Neural crest cell (in vitro differentiated cells): ENCODE results near the gene RASA3. TPM values are rescaled to one million over a fixed set of nuclear protein-coding genes. Genes with fewer than 3 reads are reported as not detected.

Source experiments
- DNase-seq: peaks from one replicate; pipeline ENCODE4 v3.0.0; 2021; ENCODE audit warnings: low read depth, mixed read lengths, low spot score
- H3K27ac Mint-ChIP-seq: one replicate; pipeline ENCODE4 v1.8.0; 2021; ENCODE audit warnings: mild to moderate bottlenecking, mixed read lengths; ENCODE audit not compliant: unreplicated experiment
- H3K27me3 Mint-ChIP-seq: 2 replicates; pipeline ENCODE4 v1.8.0; 2021; ENCODE audit warnings: low read depth, mild to moderate bottlenecking, mixed read lengths
- H3K36me3 Mint-ChIP-seq: 2 replicates; pipeline ENCODE4 v1.8.0; 2021; ENCODE audit warnings: low read depth, mild to moderate bottlenecking, mixed read lengths
- H3K4me1 Mint-ChIP-seq: 2 replicates; pipeline ENCODE4 v1.8.0; 2021; ENCODE audit warnings: mixed read lengths
- H3K4me3 Mint-ChIP-seq: one replicate; pipeline ENCODE4 v1.8.0; 2021; ENCODE audit warnings: mild to moderate bottlenecking, mixed read lengths
- H3K9me3 Mint-ChIP-seq: 2 replicates; pipeline ENCODE4 v1.8.0; 2021; ENCODE audit warnings: mixed read lengths
- CTCF ChIP-seq: fragments of 200-600 bp; sonication (generic); conservative IDR thresholded peaks from 2 replicates; pipeline ENCODE4 v1.5.0; 2021; ENCODE audit warnings: antibody characterized with exemption, mild to moderate bottlenecking
- total RNA-seq: library from RNA; stranded (reverse); gene quantifications from 2 replicates; pipeline ENCODE4 v1.2.1, GENCODE V29; 2021

Gene RASA3
- total RNA-seq, 1 donor from 2014 or later, result 29.5 TPM

GRCh38 chr13:114107686-114108081 lies 24.7 kb downstream of the RASA3 start:
- Mint-ChIP-seq H3K36me3 (no peaks in the 10 kb centered on the region), H3K9me3 (no peaks in the 10 kb centered on the region), H3K4me3 (no peak overlapping the region), H3K4me1 (peaks cover 41% of the 10 kb centered on the region), H3K27me3 (no peaks in the 10 kb centered on the region), H3K27ac (peak overlapping the region; percentile 35)
- no peak for DNase-seq
- no peak for TF ChIP-seq CTCF

GRCh38 chr13:114106991-114107685 lies 25.3 kb downstream of the RASA3 start:
- Mint-ChIP-seq H3K9me3 (no peaks in the 10 kb centered on the region), H3K4me3 (no peak overlapping the region), H3K4me1 (peaks cover 36% of the 10 kb centered on the region), H3K36me3 (no peaks in the 10 kb centered on the region), H3K27ac (peak overlapping the region; percentile 35), H3K27me3 (no peaks in the 10 kb centered on the region)
- TF ChIP-seq CTCF, result no peak
- no peak for DNase-seq

GRCh38 chr13:114106526-114106925 lies 25.9 kb downstream of the RASA3 start:
- Mint-ChIP-seq H3K27me3 (no peaks in the 10 kb centered on the region), H3K36me3 (no peaks in the 10 kb centered on the region), H3K9me3 (no peaks in the 10 kb centered on the region), H3K27ac (no peak overlapping the region), H3K4me3 (no peak overlapping the region), H3K4me1 (peaks cover 34% of the 10 kb centered on the region)
- no peak for TF ChIP-seq CTCF
- DNase-seq, result no peak

DNA sequence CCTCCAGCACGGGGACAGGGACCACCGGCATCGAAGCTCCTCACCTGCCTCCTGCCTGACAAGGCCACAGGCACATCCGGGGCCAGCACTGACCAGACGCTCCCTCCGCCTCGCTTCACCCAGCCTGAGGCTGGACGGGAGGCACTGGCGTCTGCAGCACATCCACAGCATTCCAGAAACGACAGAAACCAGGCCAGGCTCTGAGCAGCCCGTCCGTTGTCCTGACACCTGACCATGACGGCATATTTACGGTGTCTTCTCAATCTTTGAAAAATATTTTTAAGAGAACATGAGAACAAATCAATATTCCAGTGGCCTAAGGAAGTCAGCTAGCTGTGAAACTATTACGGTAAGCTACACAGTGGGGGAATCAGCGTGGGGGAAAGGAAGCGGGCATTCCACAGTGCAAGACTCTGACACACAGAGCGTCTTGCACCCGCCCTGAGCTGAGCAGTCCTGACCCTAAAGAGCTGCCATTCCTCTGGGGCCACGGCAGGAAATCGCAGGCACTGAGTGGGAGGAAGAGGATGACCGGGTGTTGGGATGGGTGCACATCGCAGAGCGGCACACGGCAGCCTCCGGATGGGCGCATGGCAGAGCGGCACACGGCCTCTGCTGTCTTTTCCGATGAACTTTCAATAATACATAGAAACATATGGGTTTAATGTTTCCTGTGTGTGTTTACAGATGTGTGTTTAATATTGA lies 26.8 kb downstream of the RASA3 start:
- no peaks in the 10 kb centered on the region for H3K36me3 Mint-ChIP-seq
- peaks cover 32% of the 10 kb centered on the region for H3K4me1 Mint-ChIP-seq
- H3K27ac Mint-ChIP-seq, result no peak overlapping the region
- H3K27me3 Mint-ChIP-seq, result no peaks in the 10 kb centered on the region
- H3K4me3 Mint-ChIP-seq, result peak overlapping the region; percentile 42
- TF ChIP-seq CTCF, result no peak
- DNase-seq, result no peak
- H3K9me3 Mint-ChIP-seq, result no peaks in the 10 kb centered on the region

- Mint-ChIP-seq H3K27ac (no peak overlapping the region), H3K4me1 (peaks cover 28% of the 10 kb centered on the region), H3K36me3 (no peaks in the 10 kb centered on the region), H3K27me3 (no peaks in the 10 kb centered on the region), H3K9me3 (no peaks in the 10 kb centered on the region), H3K4me3 (peak overlapping the region; percentile 27)
- no peak for DNase-seq
- TF ChIP-seq CTCF, result no peak
These were observed 27.5 kb downstream of the RASA3 start for GRCh38 chr13:114104655-114105520.
